Endothelial cell of umbilical vein (primary cell): ENCODE results near the gene CHERP. TPM values are rescaled to one million over a fixed set of nuclear protein-coding genes. Genes with fewer than 3 reads are reported as not detected.
A peak's percentile ranks its signal among the peaks of the same experiment; 100 is the strongest.

Source experiments
- Bru-seq: library from RNA; stranded (reverse); fragments of 400-500 nt; gene quantifications from one replicate; lab custom pipeline; 2021; lab: Mats Ljungman, UMichigan
- BruChase-seq, 2 experiments: library from RNA; stranded (reverse); fragments of 400-500 nt; gene quantifications; one replicate each; lab custom pipeline; 2021; lab: Mats Ljungman, UMichigan
- BruUV-seq: library from RNA; stranded (reverse); fragments of 400-500 nt; replicated peaks from 2 replicates; lab custom pipeline; 2021; lab: Mats Ljungman, UMichigan
- CTCF ChIA-PET: fragments of 300-600, 350-600 bp; sonication (Branson Sonifier 250); formaldehyde crosslinking; loops from one replicate; lab custom pipeline; 2021; ENCODE audit warnings: antibody characterized with exemption, inconsistent platforms; lab: Charles Lee
- POLR2A ChIA-PET: fragments of 300-600, 350-600 bp; sonication (Branson Sonifier 250); formaldehyde crosslinking; loops from one replicate; lab custom pipeline; 2021; ENCODE audit warnings: antibody characterized with exemption, inconsistent platforms; lab: Charles Lee
- DNase-seq: peaks from one replicate; pipeline ENCODE4 v3.0.0-alpha.2; 2011; ENCODE audit warnings: low read depth, low spot score
- FAIRE-seq: peaks from 2 replicates; lab custom pipeline; 2011; peaks lifted over from hg19 to GRCh38; lab: Jason Lieb, UNC
- H2AFZ ChIP-seq: 2 replicates; pipeline ENCODE4 v1.6.0; 2012; ENCODE audit warnings: low read depth, low read length, control low read depth, inconsistent platforms
- H3K27ac ChIP-seq: 2 replicates; pipeline ENCODE4 v1.5.1; 2011; ENCODE audit warnings: low read depth, mild to moderate bottlenecking, control low read depth, low read length, moderate library complexity; ENCODE audit not compliant: insufficient read depth
- H3K27me3 ChIP-seq, 2 experiments: 2 replicates each; pipeline versions ENCODE4 v1.6.0 to v1.6.1; 2011; ENCODE audit warnings: low read length in 2 of 2, mixed read lengths in 1 of 2; ENCODE audit not compliant: control insufficient read depth in 2 of 2, insufficient read depth in 2 of 2
- H3K36me3 ChIP-seq, 2 experiments: 2 replicates in 1 of 2; 3 replicates in 1 of 2; pipeline ENCODE4 v1.5.1; 2011; ENCODE audit warnings: low read length in 2 of 2, mild to moderate bottlenecking in 1 of 2, moderate library complexity in 1 of 2; ENCODE audit not compliant: control insufficient read depth in 2 of 2, insufficient read depth in 2 of 2; ENCODE audit errors: extremely low read depth in 1 of 2
- H3K4me1 ChIP-seq: 3 replicates; pipeline ENCODE4 v1.5.1; 2011; ENCODE audit warnings: mild to moderate bottlenecking, low read length; ENCODE audit not compliant: control insufficient read depth, insufficient read depth; ENCODE audit errors: extremely low read depth
- H3K4me2 ChIP-seq: 2 replicates; pipeline ENCODE4 v1.6.1; 2011; ENCODE audit warnings: low read length, control low read depth, mixed read lengths; ENCODE audit not compliant: insufficient read depth
- H3K4me3 ChIP-seq, 3 experiments: fragments of 200-600 bp in 1 of 3; sonication (generic), shearing (Covaris generic) in 1 of 3; replicated peaks in 1 of 3; 2 replicates each; pipeline ENCODE4 v1.5.1; 2011 to 2016; ENCODE audit warnings: control low read depth in 3 of 3, low read length in 3 of 3, mild to moderate bottlenecking in 2 of 3, inconsistent platforms in 1 of 3, low read depth in 1 of 3, moderate library complexity in 1 of 3; ENCODE audit not compliant: insufficient read depth in 1 of 3
- H3K79me2 ChIP-seq: 2 replicates; pipeline ENCODE4 v1.6.0; 2012; ENCODE audit warnings: low read length, inconsistent platforms; ENCODE audit not compliant: control insufficient read depth, insufficient read depth
- H3K9ac ChIP-seq: replicated peaks from 2 replicates; pipeline ENCODE3; 2011; ENCODE audit warnings: low read length, control low read depth; ENCODE audit not compliant: insufficient read depth; ENCODE audit errors: extremely low read depth
- H3K9me1 ChIP-seq: replicated peaks from 3 replicates; pipeline ENCODE4 v1.6.0; 2011; ENCODE audit warnings: mild to moderate bottlenecking, low read length; ENCODE audit not compliant: control insufficient read depth, insufficient read depth; ENCODE audit errors: extremely low read depth
- H3K9me3 ChIP-seq: replicated peaks from 2 replicates; pipeline ENCODE4 v1.5.1; 2012; ENCODE audit warnings: low read length, inconsistent platforms; ENCODE audit not compliant: control insufficient read depth, insufficient read depth
- H4K20me1 ChIP-seq: replicated peaks from 2 replicates; pipeline ENCODE3; 2011; ENCODE audit warnings: mild to moderate bottlenecking, low read length; ENCODE audit not compliant: control insufficient read depth, insufficient read depth; ENCODE audit errors: extremely low read depth
- MAX ChIP-seq: IDR thresholded peaks from 2 replicates; pipeline ENCODE4 v1.6.1; 2011; ENCODE audit not compliant: insufficient read depth, insufficient read length
- POLR2A ChIP-seq: IDR thresholded peaks from 2 replicates; pipeline ENCODE4 v1.6.1; 2012; ENCODE audit warnings: low read depth, mild to moderate bottlenecking, control low read depth, low read length
- POLR2AphosphoS5 ChIP-seq: IDR thresholded peaks from 2 replicates; pipeline ENCODE4 v1.6.1; 2012; ENCODE audit warnings: low read depth, mild to moderate bottlenecking, control low read depth, low read length, moderate library complexity; ENCODE audit not compliant: insufficient read depth
- dilution Hi-C: fragments of 300-500 bp; cut with MboI; formaldehyde crosslinking; loops from one replicate; pipeline ENCODE4 v1.15.0; 2019; ENCODE audit warnings: low sequenced_read_pairs; ENCODE audit not compliant: extremely low pct_ligation_motif_present
- intact Hi-C: fragments of 100-400 bp; cut with micrococcal nuclease; formaldehyde crosslinking; loops from one replicate; pipeline ENCODE4 v1.10.0; 2022
- long read RNA-seq: library from polyadenylated mRNA; stranded (forward); transcript quantifications from one replicate; pipeline ENCODE4 v2.0.0, GENCODE V29; 2021
- polyA minus RNA-seq, 3 experiments: library from RNA; depleted of rRNA, polyadenylated mRNA; stranded (reverse); fragments of >200 nt; gene quantifications; 1 replicate in 1 of 3; 2 replicates in 2 of 3; pipeline ENCODE4 v1.2.3, GENCODE V29; 2011
- polyA plus RNA-seq, 4 experiments: library from polyadenylated mRNA; depleted of rRNA in 3 of 4; stranded (reverse) in 3 of 4; unstranded in 1 of 4; fragments of >200 nt; gene quantifications; 2 replicates each; pipeline versions ENCODE4 v1.2.1 to v1.2.3, GENCODE V29; 2011 to 2012; ENCODE audit warnings: missing spikeins in 1 of 4
- total RNA-seq: library from RNA; stranded (reverse); gene quantifications from 2 replicates; pipeline ENCODE4 v1.2.3, GENCODE V29; 2021

Gene CHERP
- total RNA-seq: 53.9 and 54.5 TPM in 2 replicates
- polyA plus RNA-seq: 8.9 and 10.6 TPM in 2 replicates
- polyA plus RNA-seq (2011; cell fraction: cytosol; rRNA removed): 9.2 and 10.2 TPM in 2 replicates
- 33.7 and 36.8 TPM in 2 replicates for polyA plus RNA-seq (2011; cell fraction: nucleus; rRNA removed)
- polyA plus RNA-seq (2012): 21.0 and 24.1 TPM in 2 replicates
- polyA minus RNA-seq: 10.4 and 13.1 TPM in 2 replicates
- 21.3 TPM for polyA minus RNA-seq (2011; cell fraction: cytosol; rRNA and poly(A)+ RNA removed)
- 23.6 and 33.1 TPM in 2 replicates for polyA minus RNA-seq (2011; cell fraction: nucleus; rRNA and poly(A)+ RNA removed)
- Bru-seq, nascent RNA: percentile 74 among the genes with signal in this experiment
- BruChase-seq, experiment 1, labeled RNA remaining after a 6-hour chase: percentile 96 among the genes with signal in this experiment
- BruChase-seq, experiment 2, labeled RNA remaining after a 2-hour chase: percentile 96 among the genes with signal in this experiment
- long read RNA-seq, full-length matches to known transcripts: 24 of 49 reads
- long read RNA-seq, partial matches to known transcripts: 22 of 49 reads
- long read RNA-seq, other reads (novel, unspliced or antisense): 3 of 49 reads

- peak within 1 kb of the TSS; percentile 70 for H3K27ac ChIP-seq
- TF ChIP-seq MAX: no peak
- TF ChIP-seq POLR2A: peak; percentile 91
- TF ChIP-seq POLR2AphosphoS5: peak; percentile 94
- CTCF ChIA-PET: interaction anchor here (0.8 kb wide), 1 partner anchor 20 kb away, joined by 4 read pairs; no protein-coding TSS in a partner anchor
- H3K4me2 ChIP-seq: peak within 1 kb of the TSS; percentile 94
- FAIRE-seq: peak; percentile 96
- no peaks in the 10 kb centered on the region for H3K27me3 ChIP-seq
- dilution Hi-C loops: no loop called here
- peak within 1 kb of the TSS; percentile 66 to 85 (median 70) for H3K4me3 ChIP-seq
- peaks cover 12% of the 10 kb centered on the region for H3K4me1 ChIP-seq
- BruUV-seq: no TSS peak
- H3K9me1 ChIP-seq: no peaks in the 10 kb centered on the region
- peak; percentile 93 for DNase-seq
- H3K9me3 ChIP-seq: no peaks in the 10 kb centered on the region
- POLR2A ChIA-PET: interaction anchor here (0.6 kb wide), 1 partner anchor 93 kb away, joined by 3 read pairs; no protein-coding TSS in a partner anchor
- H3K79me2 ChIP-seq: peaks cover 57% of the 10 kb centered on the region
- peaks cover 9 to 11% of the 10 kb centered on the region in 2 experiments for H3K36me3 ChIP-seq
- intact Hi-C loops: loop anchor here (1.0 to 5.0 kb wide), 3 partner anchors 24 to 105 kb away; partner anchors contain the start of gene SLC35E1
- H3K9ac ChIP-seq: peak within 1 kb of the TSS; percentile 94
- H4K20me1 ChIP-seq: no peaks in the 10 kb centered on the region
- peak within 1 kb of the TSS; percentile 90 for H2AFZ ChIP-seq
Measured at GRCh38 chr19:16542045-16542909, at the start of gene CHERP. Gene CHERP (minus strand): TSS chr19:16542437. CDS start chr19:16542378, 59 bp downstream.
